Tibial artery (tissue), 4 donors: ENCODE measurements around the gene CLRN3.

Experiments
- DNase-seq, 2 donors: peaks; one replicate each; pipeline ENCODE4 v3.0.0-alpha.2; 2019
- H3K27ac ChIP-seq, 2 donors: fragments of 200-600 bp; sonication (generic) in 1 of 2; 1 replicate in 1 of 2; 2 replicates in 1 of 2; pipeline ENCODE4 v1.5.1; 2018 to 2019; ENCODE audit warnings: mild to moderate bottlenecking in 1 of 2
- H3K27me3 ChIP-seq, 2 donors: fragments of 200-600 bp; sonication (generic) in 1 of 2; one replicate each; pipeline versions ENCODE4 v1.5.1 to v1.6.0; 2016 to 2019
- H3K36me3 ChIP-seq, 3 donors: fragments of 200-600 bp; sonication (generic) in 2 of 3; one replicate each; pipeline ENCODE4 v1.5.1; 2016 to 2019; ENCODE audit warnings: mild to moderate bottlenecking in 2 of 3
- H3K4me1 ChIP-seq, 4 donors: fragments of 200-600 bp; sonication (generic) in 2 of 4; 1 replicate in 3 of 4; 2 replicates in 1 of 4; pipeline ENCODE4 v1.5.1; 2016 to 2019
- H3K4me3 ChIP-seq, 2 donors: fragments of 200-600 bp; sonication (generic) in 1 of 2; 1 replicate in 1 of 2; 2 replicates in 1 of 2; pipeline ENCODE4 v1.5.1; 2018 to 2019; ENCODE audit warnings: mild to moderate bottlenecking in 2 of 2
- H3K9me3 ChIP-seq, 3 donors: fragments of 200-600 bp; sonication (generic) in 1 of 3; one replicate each; pipeline ENCODE4 v1.5.1; 2016 to 2019
- CTCF ChIP-seq, 2 experiments: fragments of 200-600 bp in 1 of 2; fragments of 450-650 bp in 1 of 2; IDR thresholded peaks; one replicate each; pipeline ENCODE4 v1.5.1; 2017 to 2019; ENCODE audit warnings: antibody characterized with exemption in 2 of 2, mild to moderate bottlenecking in 1 of 2, moderate library complexity in 1 of 2
- intact Hi-C: fragments of 100-400 bp; cut with DNase I; formaldehyde crosslinking; loops from one replicate; pipeline ENCODE4 v1.15.0; 2023; ENCODE audit warnings: low total_unique reads

The CLRN3 gene

DNA sequence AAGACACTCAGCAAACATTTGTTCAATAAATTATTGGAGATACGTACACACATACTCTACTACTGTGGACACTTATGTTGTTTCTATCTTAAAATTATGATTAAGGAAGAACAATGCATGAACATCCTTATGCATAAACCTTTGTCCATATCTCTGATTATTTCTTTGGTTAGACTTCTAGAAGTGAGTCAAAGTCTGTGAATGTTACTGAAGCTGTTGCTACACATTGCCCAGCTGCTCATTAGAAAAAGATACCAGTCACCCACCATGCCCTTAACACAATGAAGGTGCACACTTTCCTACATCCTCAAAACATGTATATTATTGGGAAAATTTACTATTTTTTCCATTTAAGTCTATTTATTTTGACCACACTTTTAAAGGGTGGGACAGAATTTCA, 1.4 kb upstream of the CLRN3 start:
- no peak for TF ChIP-seq CTCF (IDR thresholded peaks at IDR 0.05)
- H3K27me3 ChIP-seq: peaks cover 0 to 3% of the 10 kb centered on the region in 2 donors
- DNase-seq: no peak
- H3K4me1 ChIP-seq: peaks cover 0 to 4% (median 2%) of the 10 kb centered on the region in 4 donors
- no peaks in the 10 kb centered on the region for H3K36me3 ChIP-seq
- no peak overlapping the region for H3K27ac ChIP-seq
- intact Hi-C loops: no loop called here
- no peak overlapping the region for H3K4me3 ChIP-seq
- H3K9me3 ChIP-seq: peaks cover 0 to 4% (median 0%) of the 10 kb centered on the region in 3 donors

- Histone ChIP-seq H3K4me3 (no peak overlapping the region), H3K36me3 (no peaks in the 10 kb centered on the region), H3K27ac (no peak overlapping the region), H3K27me3 (no peaks in the 10 kb centered on the region), H3K4me1 (peaks cover 0 to 7% (median 3%) of the 10 kb centered on the region in 4 donors), H3K9me3 (no peaks in the 10 kb centered on the region)
- no peak for DNase-seq
- no peak for TF ChIP-seq CTCF (IDR thresholded peaks at IDR 0.05)
- intact Hi-C loops: no loop called here
Observed at GRCh38 chr10:127890832-127891334, 1.9 kb downstream of the CLRN3 start.

- H3K36me3 ChIP-seq: no peaks in the 10 kb centered on the region
- peaks cover 0 to 7% (median 3%) of the 10 kb centered on the region in 4 donors for H3K4me1 ChIP-seq
- no peak overlapping the region for H3K4me3 ChIP-seq
- TF ChIP-seq CTCF (IDR thresholded peaks at IDR 0.05): no peak
- DNase-seq: no peak
- no peaks in the 10 kb centered on the region for H3K27me3 ChIP-seq
- no peak overlapping the region for H3K27ac ChIP-seq
- no peaks in the 10 kb centered on the region for H3K9me3 ChIP-seq
- intact Hi-C loops: no loop called here
Observed at GRCh38 chr10:127890216-127890615, 2.5 kb downstream of the CLRN3 start.

DNA sequence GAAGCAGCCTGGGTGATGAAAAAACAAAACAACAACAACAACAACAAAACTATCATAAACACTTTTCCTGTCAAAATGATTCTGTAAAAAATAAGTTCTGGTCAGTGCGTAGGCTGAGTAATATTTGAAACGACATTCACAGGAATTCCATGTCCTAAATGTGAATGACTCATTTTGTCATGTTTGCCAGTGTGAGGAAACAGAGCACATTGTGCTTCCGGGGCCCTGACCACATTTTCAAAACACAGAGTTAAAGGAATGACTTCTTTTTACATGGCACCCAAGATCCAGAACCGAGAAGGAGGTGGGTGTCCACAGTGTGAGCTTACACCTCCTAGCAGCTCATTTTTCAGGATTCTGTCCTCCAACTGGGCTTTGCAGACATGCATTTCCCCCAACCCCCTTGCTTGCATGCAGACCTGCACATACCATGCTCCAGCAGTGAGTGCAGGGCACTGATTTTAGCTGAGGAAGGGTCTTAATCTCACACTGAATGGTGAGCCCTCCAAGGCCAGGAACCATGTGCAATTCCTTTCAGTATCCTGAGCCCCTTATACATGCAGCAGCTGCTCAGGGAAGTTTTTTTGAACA, 3.0 kb downstream of the CLRN3 start:
- H3K4me3 ChIP-seq: no peak overlapping the region
- intact Hi-C loops: no loop called here
- H3K27me3 ChIP-seq: no peaks in the 10 kb centered on the region
- H3K4me1 ChIP-seq: peaks cover 0 to 7% (median 3%) of the 10 kb centered on the region in 4 donors
- H3K9me3 ChIP-seq: no peaks in the 10 kb centered on the region
- TF ChIP-seq CTCF (IDR thresholded peaks at IDR 0.05): no peak
- H3K36me3 ChIP-seq: no peaks in the 10 kb centered on the region
- DNase-seq: no peak
- H3K27ac ChIP-seq: peak overlapping the region in 1 of 2 donors; percentile 54

DNA sequence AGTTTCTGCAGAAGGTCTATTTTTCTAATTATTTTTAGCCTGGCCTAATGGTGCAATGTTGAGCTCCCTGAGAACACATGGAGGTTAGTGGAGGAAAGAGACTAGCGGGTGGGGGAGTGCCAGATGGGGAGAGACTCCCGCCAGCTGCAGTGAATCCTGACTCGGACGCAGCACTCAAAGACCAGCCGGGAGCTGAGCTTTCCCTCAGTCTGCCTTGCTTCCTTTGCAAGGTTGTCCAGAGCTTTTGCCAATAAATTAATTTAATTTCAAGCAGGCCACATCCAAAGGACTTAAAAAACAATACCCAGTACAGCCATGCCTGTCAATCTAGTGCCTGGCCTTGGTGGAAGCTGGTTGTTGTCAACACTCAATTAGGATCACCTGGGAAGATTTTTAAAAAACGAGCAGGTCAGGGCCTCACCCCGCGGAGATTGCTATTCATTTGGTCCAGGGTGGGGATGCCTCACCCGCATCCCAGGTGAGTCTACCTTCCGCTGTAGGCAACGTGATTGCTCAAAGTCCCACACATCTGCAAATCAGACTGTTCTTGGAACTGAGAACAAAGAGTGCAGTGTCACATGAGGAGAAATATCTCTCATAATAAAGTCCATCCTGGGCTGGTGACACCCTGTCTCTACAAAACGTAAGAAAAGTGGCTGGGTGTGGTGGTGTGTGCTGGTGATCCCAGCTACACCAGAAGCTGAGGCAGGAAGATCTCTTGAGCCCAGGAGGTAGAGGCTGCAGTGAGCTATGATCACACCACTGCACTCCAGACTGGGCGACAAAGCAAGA, 4.0 kb downstream of the CLRN3 start:
- H3K4me3 ChIP-seq: no peak overlapping the region
- no peaks in the 10 kb centered on the region for H3K36me3 ChIP-seq
- peak overlapping the region in 1 of 2 donors; percentile 54 for H3K27ac ChIP-seq
- intact Hi-C loops: no loop called here
- H3K4me1 ChIP-seq: peaks cover 0 to 7% (median 3%) of the 10 kb centered on the region in 4 donors
- TF ChIP-seq CTCF (IDR thresholded peaks at IDR 0.05): no peak
- H3K9me3 ChIP-seq: no peaks in the 10 kb centered on the region
- no peaks in the 10 kb centered on the region for H3K27me3 ChIP-seq
- DNase-seq: no peak
